Vagina (tissue), 2 donors: Measurements from ENCODE around the gene SLC35A1.

Experiments used
- POLR2A ChIP-seq, 2 donors: fragments of 450-650 bp; IDR thresholded peaks; one replicate each; pipeline ENCODE4 v1.6.1; 2017; ENCODE audit warnings: antibody characterized with exemption in 2 of 2, mild to moderate bottlenecking in 2 of 2, moderate library complexity in 2 of 2
- TF ChIP-seq, protein P1 (sequence below), 3 experiments: fragments of 450-650 bp in 2 of 3; fragments of 200-600 bp in 1 of 3; sonication (generic) in 1 of 3; IDR thresholded peaks; one replicate each; pipeline ENCODE4 v1.5.1; 2017 to 2019; ENCODE audit warnings: antibody characterized with exemption in 3 of 3, mild to moderate bottlenecking in 2 of 3, moderate library complexity in 2 of 3

DNA sequence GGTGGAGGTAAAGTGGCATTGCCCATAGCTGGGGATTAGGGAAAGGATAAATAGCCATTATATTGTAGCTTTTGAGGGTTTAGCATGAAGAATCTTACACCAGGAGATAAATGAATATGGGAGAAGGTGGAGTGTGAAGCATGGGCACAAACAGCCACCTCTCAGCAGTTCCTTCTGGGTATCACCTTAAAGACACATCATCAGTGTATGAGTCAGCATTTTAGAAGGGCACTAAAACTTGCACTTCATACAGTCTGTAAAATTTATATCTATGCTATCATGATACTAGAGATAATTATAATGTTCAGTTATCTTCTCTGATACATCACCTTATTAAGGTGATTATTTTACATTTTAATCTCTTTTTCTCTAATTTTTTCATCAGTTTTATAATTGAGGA is 25.3 kb downstream of the SLC35A1 start:
- TF ChIP-seq, protein P1, sequence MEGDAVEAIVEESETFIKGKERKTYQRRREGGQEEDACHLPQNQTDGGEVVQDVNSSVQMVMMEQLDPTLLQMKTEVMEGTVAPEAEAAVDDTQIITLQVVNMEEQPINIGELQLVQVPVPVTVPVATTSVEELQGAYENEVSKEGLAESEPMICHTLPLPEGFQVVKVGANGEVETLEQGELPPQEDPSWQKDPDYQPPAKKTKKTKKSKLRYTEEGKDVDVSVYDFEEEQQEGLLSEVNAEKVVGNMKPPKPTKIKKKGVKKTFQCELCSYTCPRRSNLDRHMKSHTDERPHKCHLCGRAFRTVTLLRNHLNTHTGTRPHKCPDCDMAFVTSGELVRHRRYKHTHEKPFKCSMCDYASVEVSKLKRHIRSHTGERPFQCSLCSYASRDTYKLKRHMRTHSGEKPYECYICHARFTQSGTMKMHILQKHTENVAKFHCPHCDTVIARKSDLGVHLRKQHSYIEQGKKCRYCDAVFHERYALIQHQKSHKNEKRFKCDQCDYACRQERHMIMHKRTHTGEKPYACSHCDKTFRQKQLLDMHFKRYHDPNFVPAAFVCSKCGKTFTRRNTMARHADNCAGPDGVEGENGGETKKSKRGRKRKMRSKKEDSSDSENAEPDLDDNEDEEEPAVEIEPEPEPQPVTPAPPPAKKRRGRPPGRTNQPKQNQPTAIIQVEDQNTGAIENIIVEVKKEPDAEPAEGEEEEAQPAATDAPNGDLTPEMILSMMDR (IDR thresholded peaks at IDR 0.05) = no peak
- TF ChIP-seq POLR2A (IDR thresholded peaks at IDR 0.05) = no peak
